Esophagus squamous epithelium (tissue), 5 donors: ENCODE data around the gene LYSMD4. TPM values are rescaled to one million over a fixed set of nuclear protein-coding genes. Genes with fewer than 3 reads are reported as not detected.
A peak's percentile ranks its signal among the peaks of the same experiment; 100 is the strongest.
"Not testable (repeated sequence)": the region's sequence is repeated elsewhere in the genome, so short reads cannot be mapped to it uniquely, and the experiment has no call there.

Source experiments
- DNase-seq: peaks from one replicate; lab custom pipeline; 2025; lab: John Stamatoyannopoulos, UW
- H3K27ac ChIP-seq, 4 donors: fragments of 200-600 bp; sonication (generic); one replicate each; pipeline ENCODE4 v1.5.1; 2016 to 2019; ENCODE audit warnings: mild to moderate bottlenecking in 1 of 4
- H3K27me3 ChIP-seq, 4 donors: fragments of 200-600 bp; sonication (generic); 1 replicate in 3 of 4; 2 replicates in 1 of 4; pipeline versions ENCODE4 v1.5.1 to v1.6.0; 2017 to 2021; ENCODE audit warnings: antibody characterized with exemption in 1 of 4
- H3K36me3 ChIP-seq, 3 donors: fragments of 200-600 bp; sonication (generic); one replicate each; pipeline ENCODE4 v1.5.1; 2016 to 2019
- H3K4me1 ChIP-seq, 3 donors: fragments of 200-600 bp; sonication (generic); one replicate each; pipeline ENCODE4 v1.5.1; 2017 to 2019
- H3K4me3 ChIP-seq, 4 donors: fragments of 200-600 bp; sonication (generic); 1 replicate in 3 of 4; 2 replicates in 1 of 4; pipeline ENCODE4 v1.5.1; 2016 to 2019; ENCODE audit warnings: mild to moderate bottlenecking in 2 of 4, moderate library complexity in 1 of 4
- H3K9me3 ChIP-seq, 3 donors: fragments of 200-600 bp; sonication (generic); one replicate each; pipeline ENCODE4 v1.5.1; 2016 to 2019
- POLR2A ChIP-seq, 4 donors: fragments of 450-650 bp; IDR thresholded peaks; one replicate each; pipeline ENCODE4 v1.6.1; 2017; ENCODE audit warnings: antibody characterized with exemption in 4 of 4, mild to moderate bottlenecking in 4 of 4, moderate library complexity in 3 of 4
- WGBS, 2 donors: methylation state at CpG; one replicate each; pipeline ENCODE4 v1.1.5; 2018; 5-methylcytosine and 5-hydroxymethylcytosine counted together
- intact Hi-C: fragments of 100-400 bp; cut with DNase I; formaldehyde crosslinking; loops from one replicate; pipeline ENCODE4 v1.15.0; 2022
- total RNA-seq, 4 donors: library from RNA; depleted of rRNA; stranded (reverse); fragments of >200 nt; gene quantifications; one replicate each; pipeline ENCODE4 v1.1.0, GENCODE V29; 2016
- TF ChIP-seq, protein P1 (sequence below), 6 experiments: fragments of 450-650 bp in 4 of 6; fragments of 200-600 bp in 2 of 6; sonication (generic) in 2 of 6; IDR thresholded peaks; one replicate each; pipeline ENCODE4 v1.5.1; 2016 to 2019; ENCODE audit warnings: antibody characterized with exemption in 6 of 6, mild to moderate bottlenecking in 4 of 6, moderate library complexity in 4 of 6
- donor health status: DM: yes; HTN: yes; CAD: no.

Gene LYSMD4
- total RNA-seq, 4 donors from 2014 or later, result 9.3 to 18.1 (median 14.1) TPM

DNA sequence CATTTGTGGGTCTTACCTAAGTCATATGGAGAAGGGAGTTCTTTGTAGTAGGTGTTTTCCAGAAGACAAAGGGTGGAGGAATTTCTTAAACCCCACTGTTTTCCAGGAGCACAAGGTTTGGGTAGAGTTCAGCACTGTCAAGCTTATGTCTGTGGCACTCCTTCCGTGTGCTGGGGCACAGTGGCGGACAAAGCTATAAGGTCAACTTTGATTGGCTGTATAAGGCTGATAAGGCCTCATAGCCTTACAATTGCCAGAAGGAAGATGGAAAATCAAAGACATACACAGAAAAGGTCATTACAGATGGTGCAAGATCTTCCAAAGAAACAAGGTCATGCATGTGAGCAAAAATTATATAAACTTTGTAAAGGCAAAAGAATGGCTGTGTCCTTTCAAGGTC lies 3.5 kb upstream of the LYSMD4 start:
- 88 to 93% methylated on average over 2 of the region's 2 CpGs for WGBS, 2 donors
- Histone ChIP-seq H3K4me1 (peaks cover 5 to 16% (median 9%) of the 10 kb centered on the region in 3 donors), H3K27me3 (no peaks in the 10 kb centered on the region), H3K9me3 (no peaks in the 10 kb centered on the region), H3K27ac (no peak overlapping the region), H3K4me3 (no peak overlapping the region), H3K36me3 (no peaks in the 10 kb centered on the region)
- DNase-seq, result no peak
- TF ChIP-seq POLR2A (IDR thresholded peaks at IDR 0.05), result no peak
- TF ChIP-seq, protein P1, sequence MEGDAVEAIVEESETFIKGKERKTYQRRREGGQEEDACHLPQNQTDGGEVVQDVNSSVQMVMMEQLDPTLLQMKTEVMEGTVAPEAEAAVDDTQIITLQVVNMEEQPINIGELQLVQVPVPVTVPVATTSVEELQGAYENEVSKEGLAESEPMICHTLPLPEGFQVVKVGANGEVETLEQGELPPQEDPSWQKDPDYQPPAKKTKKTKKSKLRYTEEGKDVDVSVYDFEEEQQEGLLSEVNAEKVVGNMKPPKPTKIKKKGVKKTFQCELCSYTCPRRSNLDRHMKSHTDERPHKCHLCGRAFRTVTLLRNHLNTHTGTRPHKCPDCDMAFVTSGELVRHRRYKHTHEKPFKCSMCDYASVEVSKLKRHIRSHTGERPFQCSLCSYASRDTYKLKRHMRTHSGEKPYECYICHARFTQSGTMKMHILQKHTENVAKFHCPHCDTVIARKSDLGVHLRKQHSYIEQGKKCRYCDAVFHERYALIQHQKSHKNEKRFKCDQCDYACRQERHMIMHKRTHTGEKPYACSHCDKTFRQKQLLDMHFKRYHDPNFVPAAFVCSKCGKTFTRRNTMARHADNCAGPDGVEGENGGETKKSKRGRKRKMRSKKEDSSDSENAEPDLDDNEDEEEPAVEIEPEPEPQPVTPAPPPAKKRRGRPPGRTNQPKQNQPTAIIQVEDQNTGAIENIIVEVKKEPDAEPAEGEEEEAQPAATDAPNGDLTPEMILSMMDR (IDR thresholded peaks at IDR 0.05), result no peak
- intact Hi-C loops, result no loop called here

DNA sequence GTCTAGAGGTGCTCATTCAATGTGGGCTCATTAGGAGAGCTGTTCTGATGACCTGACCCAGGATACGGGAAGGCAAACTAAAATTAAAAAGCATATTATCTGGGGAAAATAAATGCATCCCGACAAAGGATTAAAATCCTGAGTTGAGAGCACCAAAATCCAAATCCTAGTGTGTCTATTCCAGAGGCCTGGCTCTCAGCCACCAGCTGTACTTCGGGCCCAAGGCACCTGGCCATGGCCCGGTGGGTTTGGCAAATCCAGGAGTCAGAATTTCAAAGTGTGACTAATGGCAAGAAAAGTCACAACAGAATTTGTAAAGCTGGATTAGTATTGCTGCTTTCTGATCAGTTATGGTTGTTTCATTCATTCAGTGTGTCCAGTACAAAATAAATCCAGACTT lies 2.6 kb upstream of the LYSMD4 start:
- Histone ChIP-seq H3K27ac (no peak overlapping the region), H3K36me3 (no peaks in the 10 kb centered on the region), H3K27me3 (no peaks in the 10 kb centered on the region), H3K4me3 (no peak overlapping the region), H3K9me3 (no peaks in the 10 kb centered on the region), H3K4me1 (peaks cover 5 to 25% (median 17%) of the 10 kb centered on the region in 3 donors)
- intact Hi-C loops, result no loop called here
- DNase-seq, result no peak
- no peak for TF ChIP-seq POLR2A (IDR thresholded peaks at IDR 0.05)
- TF ChIP-seq, protein P1 (IDR thresholded peaks at IDR 0.05), result no peak
- WGBS, 2 donors, result 54 to 63% methylated on average over 4 of the region's 4 CpGs

DNA sequence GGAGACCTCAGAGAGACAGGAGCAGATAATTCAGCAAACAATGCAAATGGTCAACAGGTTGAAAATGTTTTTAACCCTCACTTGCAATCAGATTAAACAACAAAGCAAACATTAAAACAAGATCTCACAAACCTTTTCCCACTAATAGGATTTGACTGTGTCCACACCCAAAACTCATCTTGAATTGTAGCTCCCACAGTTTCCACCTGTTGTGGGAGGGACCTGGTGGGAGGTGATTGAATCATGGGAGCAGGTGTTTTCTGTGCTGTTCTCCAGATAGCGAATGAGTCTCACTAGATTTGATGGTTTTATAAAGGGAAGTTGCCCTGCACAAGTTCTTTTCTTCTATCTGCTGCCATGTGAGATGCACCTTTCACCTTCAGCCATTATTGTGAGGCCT lies 1.3 kb upstream of the LYSMD4 start:
- intact Hi-C loops, result no loop called here
- no peak for DNase-seq
- TF ChIP-seq POLR2A (IDR thresholded peaks at IDR 0.05), result no peak
- TF ChIP-seq, protein P1 (IDR thresholded peaks at IDR 0.05), result no peak
- H3K27me3 ChIP-seq, result no peaks in the 10 kb centered on the region
- peak overlapping the region in 1 of 4 donors; percentile 85 for H3K27ac ChIP-seq
- peaks cover 5 to 38% (median 18%) of the 10 kb centered on the region in 3 donors for H3K4me1 ChIP-seq
- no peaks in the 10 kb centered on the region for H3K9me3 ChIP-seq
- H3K4me3 ChIP-seq, result no peak overlapping the region
- 80 to 100% methylated on average over 1 of the region's 1 CpG for WGBS, 2 donors
- H3K36me3 ChIP-seq, result peaks cover 0 to 3% (median 0%) of the 10 kb centered on the region in 3 donors

DNA sequence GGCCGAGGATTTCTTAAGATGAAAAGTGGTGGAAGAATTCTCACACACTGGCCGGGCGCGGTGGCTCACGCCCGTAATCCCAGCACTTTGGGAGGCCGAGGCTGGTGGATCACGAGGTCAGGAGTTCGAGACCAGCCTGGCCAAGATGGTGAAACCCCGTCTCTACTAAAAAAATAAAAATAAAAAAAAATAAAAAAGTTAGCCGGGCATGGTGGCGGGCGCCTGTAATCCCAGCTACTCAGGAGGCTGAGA lies 729 bp upstream of the LYSMD4 start:
- Histone ChIP-seq H3K4me1 (peaks cover 5 to 42% (median 18%) of the 10 kb centered on the region in 3 donors), H3K4me3 (peak overlapping the region; percentile 86 to 100 (median 92)), H3K27ac (peak overlapping the region; percentile 85 to 100 (median 96))
- 81 to 85% methylated on average over 12 to 13 of the region's 13 CpGs for WGBS, 2 donors
- H3K9me3 ChIP-seq, H3K36me3 ChIP-seq, intact Hi-C loops, H3K27me3 ChIP-seq, DNase-seq: not testable (repeated sequence)

DNA sequence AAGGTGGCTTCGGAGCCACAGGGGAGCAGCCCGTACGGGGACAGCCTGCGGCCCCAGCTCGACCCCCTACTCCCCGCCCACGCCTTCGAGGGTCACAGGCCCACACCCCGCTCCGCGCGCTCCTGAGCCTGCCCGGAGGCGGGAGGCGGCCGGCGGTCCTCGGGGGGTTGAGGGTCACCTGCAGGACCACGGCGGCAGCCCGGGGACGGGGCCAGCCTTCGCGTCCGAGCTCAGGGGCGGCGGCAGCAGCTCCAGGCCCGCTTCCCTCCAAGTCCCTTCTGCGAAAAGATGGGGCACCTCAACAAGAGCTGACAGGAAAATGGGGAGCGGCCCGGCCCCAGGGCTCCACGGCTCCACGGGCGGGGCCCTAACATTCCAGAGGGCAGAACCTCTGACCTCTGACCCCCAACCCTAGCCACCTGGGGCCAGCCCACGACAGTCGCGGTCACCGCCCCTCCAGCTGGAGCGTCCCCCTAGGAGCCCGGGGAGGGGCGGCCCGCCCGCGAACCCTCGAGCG lies 428 bp downstream of the LYSMD4 start:
- Histone ChIP-seq H3K27me3 (no peaks in the 10 kb centered on the region), H3K36me3 (peaks cover 0 to 21% (median 11%) of the 10 kb centered on the region in 3 donors), H3K4me1 (peaks cover 5 to 42% (median 18%) of the 10 kb centered on the region in 3 donors), H3K9me3 (no peaks in the 10 kb centered on the region), H3K27ac (peak overlapping the region; percentile 85 to 100 (median 96)), H3K4me3 (peak overlapping the region; percentile 86 to 100 (median 92))
- intact Hi-C loops, result no loop called here
- 0% methylated on average over 2 to 17 of the region's 46 CpGs for WGBS, 2 donors
- TF ChIP-seq, protein P1 (IDR thresholded peaks at IDR 0.05), result peak in 1 of 6 experiments; percentile 6
- TF ChIP-seq POLR2A (IDR thresholded peaks at IDR 0.05), result no peak
- DNase-seq, result no peak
